Activated T-helper 1 cell treated with Interleukin-2 at 50 U/mL for 16 hours (primary cell): ENCODE data around the gene B3GLCT.

Experiments
- DNase-seq: peaks from one replicate; pipeline ENCODE4 v3.0.0-alpha.2; 2020; ENCODE audit warnings: low read depth

B3GLCT gene

DNA sequence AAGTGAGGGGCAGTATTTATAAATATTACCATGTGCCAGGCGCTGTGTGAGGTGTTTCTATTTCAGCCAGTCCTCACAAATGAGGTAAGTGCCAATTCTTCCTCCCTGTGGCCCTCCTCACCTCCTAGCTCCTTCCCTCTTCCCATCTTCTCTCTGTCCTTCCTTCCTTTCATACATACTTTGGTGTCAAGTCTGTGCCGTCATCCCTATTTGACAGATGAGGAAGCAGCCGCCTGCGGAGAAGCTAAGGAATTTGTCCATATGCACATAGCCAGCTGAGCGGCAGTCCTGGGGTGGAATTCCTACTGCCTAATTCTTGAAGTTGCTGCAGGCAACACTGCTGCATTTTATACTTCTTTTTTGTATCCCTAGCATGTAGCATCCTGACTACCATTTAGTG is 150.8 kb downstream of the B3GLCT start:
- no peak for DNase-seq

DNA sequence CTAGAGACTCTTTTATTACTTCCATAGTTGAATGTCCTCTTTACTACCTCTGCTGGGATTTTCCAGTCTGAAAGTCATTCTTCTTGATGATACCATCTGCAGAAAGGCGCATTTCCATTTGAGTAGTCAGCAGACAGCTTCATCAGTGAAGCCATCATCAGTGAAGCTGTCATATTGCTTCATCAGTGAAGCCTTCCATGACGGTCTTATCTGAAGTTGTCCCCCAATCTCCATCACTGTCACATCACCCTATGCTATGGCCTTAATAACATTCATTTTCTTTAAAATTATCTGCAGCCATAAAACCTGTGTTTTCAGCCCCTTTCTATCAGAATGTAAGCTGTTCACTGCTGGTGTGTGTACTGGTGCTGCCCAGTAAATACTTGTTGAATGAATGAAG is 151.6 kb downstream of the B3GLCT start:
- no peak for DNase-seq

DNA sequence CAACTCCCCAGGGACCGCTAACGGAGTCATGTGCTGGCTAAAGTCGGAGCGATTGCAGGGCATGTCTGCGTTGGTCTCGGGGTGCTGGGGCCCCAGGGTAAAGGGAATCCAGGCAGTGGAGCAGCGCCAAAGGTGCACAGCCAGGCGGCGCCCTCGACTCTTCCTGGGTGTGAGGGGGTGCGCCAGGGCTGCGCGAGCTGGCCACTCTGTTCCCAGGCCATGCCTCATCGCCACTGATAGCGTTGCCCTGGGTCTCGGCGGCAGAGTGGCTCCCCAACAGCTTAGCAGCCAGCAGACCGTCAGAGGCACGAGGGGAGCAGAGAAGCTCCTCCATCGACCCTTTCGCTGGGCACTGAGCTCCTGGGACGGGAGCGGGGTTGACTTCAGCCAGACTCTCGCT is 152.7 kb downstream of the B3GLCT start:
- no peak for DNase-seq

DNA sequence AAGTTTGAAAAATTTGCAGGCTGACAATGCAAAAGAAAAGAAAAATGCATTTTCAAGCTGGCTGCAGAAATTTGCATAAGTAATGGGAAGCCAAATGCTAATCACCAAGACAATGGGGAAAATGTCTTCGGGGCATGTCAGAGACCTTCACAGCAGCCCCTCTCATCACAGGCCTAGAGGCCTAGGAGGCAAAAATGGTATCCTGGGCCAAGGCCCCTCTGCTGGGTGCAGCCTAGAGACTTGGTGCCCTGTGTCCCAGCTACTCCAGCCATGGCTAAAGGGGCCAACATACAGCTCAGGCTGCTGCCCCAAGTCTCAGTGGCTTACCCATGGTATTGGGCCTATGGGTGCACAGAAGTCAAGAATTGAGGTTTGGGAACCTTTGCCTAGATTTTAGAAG is 155.2 kb downstream of the B3GLCT start:
- DNase-seq, result no peak

DNA sequence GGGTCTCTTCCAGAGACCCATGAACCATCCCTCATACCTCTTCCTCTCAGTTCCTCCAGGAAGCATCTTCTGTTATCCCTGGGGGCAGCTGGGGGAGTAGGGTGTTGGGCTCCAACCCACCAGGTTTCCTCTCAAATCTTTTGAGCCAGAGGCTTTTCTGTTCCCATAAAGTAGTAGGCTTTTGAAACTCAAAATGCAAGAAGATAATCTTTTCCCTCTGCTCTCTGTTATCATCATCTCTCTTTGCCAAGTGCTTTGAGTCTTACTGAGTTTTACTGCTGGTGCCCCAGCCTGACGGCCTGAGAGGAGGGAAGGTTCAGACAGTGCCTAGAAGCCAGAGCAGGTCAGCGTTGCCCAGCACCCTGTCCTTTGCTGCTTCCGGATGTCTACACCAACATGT is 157.2 kb downstream of the B3GLCT start:
- no peak for DNase-seq

DNA sequence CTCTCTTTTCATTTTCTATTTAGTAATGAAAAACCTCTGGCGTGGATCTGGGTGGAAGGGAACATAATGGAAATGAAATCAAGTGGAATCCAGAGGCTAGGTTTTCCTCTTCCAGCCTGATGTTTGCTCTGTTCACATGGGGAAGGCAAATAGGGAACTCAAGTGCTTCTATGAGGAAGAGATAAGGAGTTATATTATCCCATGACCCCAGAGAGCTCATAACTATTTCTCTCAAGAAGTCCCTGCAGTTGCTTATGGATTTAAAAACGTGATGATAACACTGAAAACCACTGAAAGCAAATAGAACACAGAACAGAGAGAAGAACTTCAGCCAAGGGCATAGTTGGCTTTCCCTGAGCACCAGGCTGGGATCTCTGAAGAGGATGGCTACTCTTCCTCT is 157.8 kb downstream of the B3GLCT start:
- DNase-seq, result no peak

DNA sequence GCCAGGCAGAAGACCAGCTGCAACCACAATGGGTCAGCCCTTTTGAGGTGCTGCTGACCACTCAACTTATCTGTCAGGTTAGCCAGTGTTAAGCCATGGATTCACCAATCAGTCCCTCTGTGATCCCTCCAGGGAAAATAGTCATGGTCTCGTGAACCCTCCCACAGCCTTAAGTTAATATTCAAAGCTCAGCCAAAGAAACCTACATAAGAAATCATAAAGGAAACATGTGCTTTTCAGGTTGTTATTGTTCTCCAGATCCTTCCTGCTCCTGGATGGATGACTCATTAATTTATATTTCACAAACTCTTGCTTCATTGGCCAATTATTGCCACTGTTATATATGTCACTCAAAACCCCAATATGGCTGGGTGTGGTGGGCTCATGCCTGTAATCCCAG is 161.9 kb downstream of the B3GLCT start:
- no peak for DNase-seq

DNA sequence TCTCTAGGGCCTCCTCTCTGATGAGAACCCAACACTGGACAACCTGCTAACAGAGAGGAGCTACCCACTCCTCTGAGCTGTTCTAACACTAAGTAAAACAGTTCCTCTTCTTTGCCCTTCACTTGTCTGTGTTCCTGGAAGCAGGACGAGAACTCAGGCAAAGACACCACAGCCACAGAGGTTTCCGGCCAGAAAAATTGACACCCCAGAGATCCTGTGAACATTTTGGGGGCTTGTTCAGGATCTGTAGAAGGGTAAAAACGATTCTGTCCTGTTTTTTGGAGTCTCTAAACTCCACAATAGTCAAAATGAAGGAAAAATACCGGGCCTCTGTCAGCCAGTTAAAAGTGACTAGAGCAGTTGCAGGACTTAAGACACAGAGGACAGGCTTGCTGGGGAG is 165.9 kb downstream of the B3GLCT start:
- DNase-seq, result no peak

DNA sequence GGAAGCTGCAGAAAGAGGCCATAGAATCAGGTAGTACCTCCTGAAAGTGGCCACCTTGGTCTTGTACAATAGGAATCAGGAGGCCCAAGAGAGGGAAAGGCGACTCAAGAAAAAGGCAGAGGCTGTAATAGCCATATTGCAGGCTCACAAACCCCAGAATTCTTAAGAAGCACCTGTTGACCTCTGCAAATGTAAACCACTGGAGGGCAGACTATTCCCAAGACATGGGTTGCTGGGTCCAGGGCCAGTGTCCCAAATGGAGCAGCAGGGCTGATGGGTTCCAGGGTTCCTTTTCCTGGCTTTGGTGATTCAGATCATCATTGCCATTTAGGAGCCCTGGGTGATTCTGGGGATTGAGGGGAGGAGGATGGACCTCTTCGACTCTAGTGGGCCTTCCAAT is 167.6 kb downstream of the B3GLCT start:
- DNase-seq, result no peak

DNA sequence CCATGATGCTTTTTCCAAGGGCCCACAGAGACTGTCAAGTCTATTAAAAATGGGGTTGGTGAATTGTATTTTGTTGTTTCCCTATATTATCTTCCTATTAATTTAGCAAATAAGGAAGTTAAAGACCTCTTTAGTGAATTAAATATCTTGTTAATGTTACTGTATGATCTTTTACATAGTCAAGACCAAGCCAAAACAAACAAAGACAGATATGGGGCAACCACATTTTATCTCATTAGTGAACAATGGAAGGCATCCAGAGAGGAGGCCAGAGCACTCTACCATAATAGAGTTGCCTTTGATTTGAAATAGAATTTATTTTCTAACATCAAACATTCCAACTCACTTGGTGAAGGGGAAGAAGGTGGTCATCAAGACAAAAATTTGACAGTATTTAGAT is 169.4 kb downstream of the B3GLCT start:
- no peak for DNase-seq

DNA sequence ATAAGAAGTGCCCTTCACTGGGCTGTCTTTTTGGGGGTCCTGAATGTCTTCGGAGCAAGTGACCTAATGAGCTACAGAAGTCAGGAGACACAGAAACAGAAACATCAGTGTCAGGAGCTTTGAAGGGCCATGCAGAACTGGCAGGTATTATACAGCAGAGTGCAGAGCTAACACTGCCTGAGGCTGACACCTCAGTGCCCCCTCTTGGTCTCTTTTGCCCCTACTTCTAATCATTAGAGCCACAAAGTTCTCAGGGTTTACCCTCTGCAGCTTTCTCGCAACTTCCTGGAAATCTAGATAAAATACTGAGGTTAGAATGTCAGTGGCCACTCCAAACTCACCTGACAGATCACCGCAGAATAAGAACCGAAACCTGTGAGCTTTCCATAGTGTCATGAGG is 172.7 kb downstream of the B3GLCT start:
- no peak for DNase-seq

DNA sequence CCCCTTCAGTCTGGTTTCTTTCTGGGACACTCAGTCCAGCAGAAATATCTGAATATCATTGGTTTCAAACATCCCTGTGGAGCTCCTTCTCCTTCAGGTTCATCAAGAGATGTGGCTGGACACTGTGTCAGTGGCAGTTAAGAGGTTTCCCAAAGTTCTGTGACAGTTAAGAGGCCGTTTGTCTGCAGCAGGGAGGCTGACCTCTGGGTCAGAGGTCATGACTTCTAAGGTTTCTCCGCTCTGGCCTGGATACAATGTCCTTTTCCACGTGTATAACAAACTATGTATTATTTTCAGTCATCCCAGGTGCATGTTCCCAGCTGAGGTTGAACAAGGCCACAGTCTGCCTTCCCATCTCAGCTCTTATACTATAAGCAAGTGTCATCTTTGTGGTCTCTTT is 174.9 kb downstream of the B3GLCT start:
- no peak for DNase-seq

DNA sequence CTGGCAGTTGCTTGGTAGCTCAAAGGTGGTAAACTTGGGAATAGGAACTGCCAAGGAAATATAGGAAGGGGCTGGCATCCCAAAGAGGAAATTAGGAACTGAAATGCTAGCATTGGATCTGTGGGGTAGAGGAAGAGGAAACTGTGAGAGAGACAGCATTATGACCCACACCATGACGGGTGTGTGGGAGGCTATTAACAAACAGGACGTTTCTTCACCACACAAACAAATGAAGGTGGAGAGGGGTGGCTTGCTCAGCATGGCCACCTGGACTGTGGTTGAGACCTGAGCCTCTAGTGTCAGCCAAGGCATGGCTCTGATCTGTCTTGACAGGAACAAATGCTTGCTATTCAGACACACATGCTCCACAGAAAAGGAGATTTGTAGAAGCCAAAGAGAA is 178.2 kb downstream of the B3GLCT start:
- no peak for DNase-seq

DNA sequence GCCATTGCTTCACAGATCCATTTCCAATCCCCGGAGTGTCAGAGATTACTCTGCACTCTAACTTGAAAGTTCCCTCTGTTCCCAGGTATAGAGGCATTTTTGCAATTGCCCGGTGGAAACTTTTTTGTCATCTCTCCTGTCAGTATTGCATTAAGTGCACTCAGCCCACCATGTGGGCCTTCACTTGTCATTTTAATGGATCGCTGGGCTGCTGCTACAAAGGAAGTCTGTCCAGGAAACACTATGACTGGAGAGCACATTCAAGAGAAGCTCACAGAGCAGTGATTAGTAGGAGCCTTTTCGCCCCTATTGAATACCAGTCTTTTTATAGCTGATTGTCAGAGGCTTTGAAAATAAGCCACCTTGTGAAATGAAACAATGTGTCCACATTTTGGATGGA is 180.9 kb downstream of the B3GLCT start:
- DNase-seq, result no peak
